Adipocyte (in vitro differentiated cells): Measurements from ENCODE around the gene TP53BP1.
"Not testable (repeated sequence)": the region's sequence is repeated elsewhere in the genome, so short reads cannot be mapped to it uniquely, and the experiment has no call there.

Experiments
- DNase-seq: peaks from one replicate; pipeline ENCODE4 v3.0.0-alpha.2; 2015; ENCODE audit warnings: low read depth
- H3K27me3 ChIP-seq: replicated peaks from 2 replicates; pipeline ENCODE4 v1.7.0; 2013; ENCODE audit warnings: mild to moderate bottlenecking, low read length, moderate library complexity; ENCODE audit not compliant: control insufficient read depth, insufficient read depth
- H3K36me3 ChIP-seq: 2 replicates; pipeline ENCODE4 v1.7.0; 2013; ENCODE audit warnings: low read length, mild to moderate bottlenecking, moderate library complexity; ENCODE audit not compliant: control insufficient read depth, insufficient read depth, severe bottlenecking
- H3K4me1 ChIP-seq: 2 replicates; pipeline ENCODE4 v1.7.0; 2013; ENCODE audit warnings: mild to moderate bottlenecking, low read length, moderate library complexity; ENCODE audit not compliant: control insufficient read depth, insufficient read depth
- H3K4me3 ChIP-seq: 2 replicates; pipeline ENCODE4 v1.7.0; 2013; ENCODE audit warnings: mild to moderate bottlenecking, low read length, moderate library complexity
- H3K9ac ChIP-seq: 2 replicates; pipeline ENCODE4 v1.7.0; 2013; ENCODE audit warnings: mild to moderate bottlenecking, low read length, moderate library complexity
- H3K9me3 ChIP-seq: 2 replicates; pipeline ENCODE4 v1.7.0; 2013; ENCODE audit warnings: mild to moderate bottlenecking, low read length, moderate library complexity; ENCODE audit not compliant: control insufficient read depth

TP53BP1 gene

DNA sequence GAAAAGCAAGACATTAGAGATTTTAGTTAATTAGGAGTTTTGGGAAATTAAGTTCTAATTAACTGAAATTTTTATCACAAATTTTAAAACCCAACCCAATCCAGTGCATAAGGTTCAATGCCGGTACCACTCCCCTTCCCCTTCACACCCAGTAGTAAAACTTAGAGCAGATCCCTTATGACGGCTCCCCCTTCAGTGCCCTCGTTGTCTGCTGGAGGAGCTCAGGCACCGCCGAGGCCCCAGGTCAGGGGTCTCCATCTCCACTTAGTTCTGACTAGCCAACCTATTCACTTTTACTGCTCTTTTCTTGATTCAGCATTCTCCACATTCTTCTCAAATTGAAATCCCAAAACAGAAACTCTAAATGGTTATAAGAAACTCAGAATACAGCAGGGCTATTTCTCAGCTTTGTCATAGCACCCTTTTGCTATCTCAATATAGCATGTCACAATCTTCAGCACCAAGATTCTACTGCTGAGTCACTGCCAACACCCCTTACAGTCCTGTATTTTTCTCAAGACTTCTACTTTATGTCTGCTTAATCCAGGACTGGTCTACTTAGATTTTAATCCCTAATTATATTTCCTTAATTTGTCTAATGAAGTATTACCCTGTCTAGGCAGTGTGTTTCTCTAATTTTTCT is 82.3 kb downstream of the TP53BP1 start:
- Histone ChIP-seq H3K4me1 (peaks cover 25% of the 10 kb centered on the region), H3K9me3 (no peaks in the 10 kb centered on the region), H3K4me3 (no peak overlapping the region), H3K36me3 (peaks cover 84% of the 10 kb centered on the region), H3K9ac (no peak overlapping the region), H3K27me3 (no peaks in the 10 kb centered on the region)
- DNase-seq: peak; percentile 74

DNA sequence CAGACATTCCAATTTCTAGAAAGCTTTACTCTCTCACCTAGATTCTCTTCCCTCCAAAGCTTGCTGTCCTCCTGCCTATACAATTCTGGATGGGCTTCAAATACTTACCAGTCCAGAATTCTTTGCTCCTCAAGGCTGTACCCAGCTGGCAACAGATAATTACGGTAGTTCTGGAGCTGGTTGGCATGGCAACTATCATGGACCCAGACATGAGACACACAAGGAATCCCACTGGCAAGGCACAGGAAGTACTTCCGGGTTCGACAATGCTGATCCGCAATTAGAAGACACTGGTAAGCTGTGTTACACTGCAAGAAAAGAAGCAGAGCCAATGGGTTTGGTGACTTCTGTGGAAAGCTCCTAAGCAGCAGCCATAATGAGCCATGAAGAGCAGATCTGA is 84.2 kb downstream of the TP53BP1 start:
- DNase-seq: no peak
- Histone ChIP-seq H3K9me3 (no peaks in the 10 kb centered on the region), H3K4me1 (peaks cover 25% of the 10 kb centered on the region), H3K9ac (no peak overlapping the region), H3K36me3 (peaks cover 84% of the 10 kb centered on the region), H3K27me3 (no peaks in the 10 kb centered on the region), H3K4me3 (no peak overlapping the region)

DNA sequence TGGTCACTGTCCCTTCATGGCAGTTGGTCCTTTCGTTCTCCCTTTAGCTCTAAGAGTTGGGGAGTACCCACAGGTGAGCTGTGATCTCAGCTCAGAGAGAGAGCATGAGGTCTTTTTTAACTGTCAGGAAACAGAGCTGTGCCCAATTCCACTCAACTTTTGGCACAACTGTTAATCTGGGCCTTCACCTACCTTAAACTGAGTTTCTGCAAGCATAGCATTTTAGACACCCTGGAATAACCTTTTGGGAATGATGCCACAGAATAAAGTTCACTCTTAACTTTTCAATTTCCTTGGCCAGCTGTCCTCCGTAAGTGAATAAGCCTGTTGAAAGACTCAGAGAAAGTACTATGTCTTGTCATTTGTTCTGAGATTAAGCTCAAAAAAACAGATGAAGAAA is 86.1 kb downstream of the TP53BP1 start:
- Histone ChIP-seq H3K9ac (no peak overlapping the region), H3K4me3 (no peak overlapping the region), H3K27me3 (no peaks in the 10 kb centered on the region), H3K36me3 (peaks cover 82% of the 10 kb centered on the region), H3K9me3 (no peaks in the 10 kb centered on the region), H3K4me1 (peaks cover 21% of the 10 kb centered on the region)
- no peak for DNase-seq

DNA sequence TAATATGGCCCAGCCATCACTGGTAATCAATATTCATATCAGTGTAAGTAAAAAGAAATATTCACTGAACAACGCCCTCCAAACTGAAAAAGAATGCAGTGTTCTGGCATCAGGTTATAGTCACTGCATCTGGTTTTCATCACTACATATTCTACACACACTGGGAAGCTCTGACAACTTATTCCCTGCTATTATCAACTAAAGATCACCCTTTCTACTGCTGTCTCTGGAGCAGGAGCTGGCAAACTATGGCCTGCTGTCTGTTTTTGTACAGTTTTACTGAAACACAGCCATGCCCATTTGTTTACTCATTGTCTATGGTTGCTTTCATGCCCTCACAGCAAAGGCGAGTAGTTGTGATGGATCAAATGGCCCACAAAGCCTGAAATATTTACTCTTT is 86.8 kb downstream of the TP53BP1 start:
- Histone ChIP-seq H3K36me3 (peaks cover 86% of the 10 kb centered on the region), H3K9me3 (no peaks in the 10 kb centered on the region)

DNA sequence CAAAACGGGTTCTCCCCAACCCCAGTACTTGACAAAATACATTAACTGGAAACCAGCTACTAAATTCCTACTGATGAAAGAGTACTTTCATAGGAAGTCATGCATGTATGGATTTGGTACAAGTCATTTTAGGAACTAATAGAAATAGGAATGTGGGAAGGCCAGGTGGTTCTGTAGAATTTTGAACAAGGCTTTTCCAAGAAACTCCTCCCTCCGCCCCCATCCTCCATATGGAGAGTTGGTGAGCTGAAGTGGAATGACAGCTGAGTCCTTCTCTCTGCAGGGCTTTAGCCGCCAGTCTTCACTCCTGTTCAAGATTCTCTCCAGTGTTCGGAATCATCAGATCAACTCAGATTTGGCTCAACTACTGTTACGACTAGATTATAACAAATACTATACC is 88.8 kb downstream of the TP53BP1 start:
- H3K9ac ChIP-seq: no peak overlapping the region
- H3K9me3 ChIP-seq: no peaks in the 10 kb centered on the region
- H3K4me3 ChIP-seq: no peak overlapping the region
- peaks cover 12% of the 10 kb centered on the region for H3K4me1 ChIP-seq
- DNase-seq: no peak
- H3K27me3 ChIP-seq: no peaks in the 10 kb centered on the region
- peaks cover 88% of the 10 kb centered on the region for H3K36me3 ChIP-seq

More for the DNA sequence above, 86.8 kb downstream of the TP53BP1 start:
- peaks cover 19% of the 10 kb centered on the region for H3K4me1 ChIP-seq
- H3K27me3 ChIP-seq: no peaks in the 10 kb centered on the region
- no peak overlapping the region for H3K9ac ChIP-seq
- peak; percentile 65 for DNase-seq
- H3K4me3 ChIP-seq: no peak overlapping the region

DNA sequence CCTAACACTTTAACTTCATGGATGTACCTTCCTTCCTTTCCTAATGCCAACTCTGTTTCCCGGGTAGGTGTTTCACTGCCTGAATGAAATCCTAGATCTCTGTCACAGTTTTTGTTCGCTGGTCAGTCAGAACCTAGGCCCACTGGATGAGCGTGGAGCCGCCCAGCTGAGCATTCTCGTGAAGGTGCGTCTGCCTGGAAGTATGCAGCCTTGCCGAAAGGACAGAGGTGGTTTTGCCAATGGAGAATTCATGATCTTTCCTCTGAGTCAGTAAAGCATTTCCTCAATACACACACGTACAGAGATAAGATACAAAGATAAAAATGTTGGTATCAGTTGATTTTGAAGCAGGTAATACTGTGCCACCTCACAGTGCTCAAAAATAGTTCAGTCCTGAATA is 89.3 kb downstream of the TP53BP1 start:
- no peak for DNase-seq

DNA sequence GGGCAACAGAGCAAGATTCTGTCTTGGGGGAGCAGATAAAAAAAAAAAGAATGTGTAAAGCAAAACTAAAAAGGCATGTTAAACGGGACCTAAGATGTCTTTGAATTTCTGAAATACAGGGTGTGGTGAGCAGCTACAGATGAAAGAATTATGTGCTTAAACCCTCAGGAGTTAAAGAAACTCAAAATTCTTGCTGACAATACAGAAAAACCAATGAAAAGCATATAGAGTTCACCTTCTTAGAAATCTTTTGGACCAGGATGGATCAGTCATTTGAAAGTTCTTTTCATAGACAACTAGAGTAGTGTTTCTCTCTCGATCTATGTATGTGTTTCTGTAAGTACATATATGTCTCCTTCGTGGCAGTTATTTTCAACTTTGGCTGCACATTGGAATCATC is 90.7 kb downstream of the TP53BP1 start:
- H3K36me3 ChIP-seq: peaks cover 83% of the 10 kb centered on the region
- no peak for DNase-seq
- peaks cover 10% of the 10 kb centered on the region for H3K4me1 ChIP-seq

More for the DNA sequence above, 89.3 kb downstream of the TP53BP1 start:
- Histone ChIP-seq H3K9me3 (no peaks in the 10 kb centered on the region), H3K9ac (no peak overlapping the region), H3K27me3 (no peaks in the 10 kb centered on the region), H3K4me3 (no peak overlapping the region), H3K4me1 (peaks cover 12% of the 10 kb centered on the region), H3K36me3 (peaks cover 88% of the 10 kb centered on the region)

DNA sequence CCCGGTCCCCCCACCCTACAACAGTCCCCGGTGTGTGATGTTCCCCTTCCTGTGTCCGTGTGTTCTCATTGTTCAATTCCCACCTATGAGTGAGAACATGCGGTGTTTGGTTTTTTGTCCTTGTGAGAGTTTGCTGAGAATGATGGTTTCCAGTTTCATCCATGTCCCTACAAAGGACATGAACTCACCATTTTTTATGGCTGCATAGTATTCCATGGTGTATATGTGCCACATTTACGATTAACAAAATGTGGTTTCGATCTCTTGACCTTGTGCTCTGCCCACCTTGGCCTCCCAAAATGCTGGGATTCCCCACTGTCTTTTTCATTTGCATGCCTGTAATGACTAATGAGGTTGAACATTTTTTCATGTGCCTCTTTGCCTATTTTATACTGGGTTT is 99.4 kb downstream of the TP53BP1 start:
- H3K4me1 ChIP-seq, H3K4me3 ChIP-seq, H3K9ac ChIP-seq, H3K9me3 ChIP-seq, H3K27me3 ChIP-seq, DNase-seq: not testable (repeated sequence)
- peaks cover 39% of the 10 kb centered on the region for H3K36me3 ChIP-seq

More for the DNA sequence above, 90.7 kb downstream of the TP53BP1 start:
- H3K9me3 ChIP-seq: no peaks in the 10 kb centered on the region
- no peaks in the 10 kb centered on the region for H3K27me3 ChIP-seq
- H3K4me3 ChIP-seq: no peak overlapping the region
- no peak overlapping the region for H3K9ac ChIP-seq

DNA sequence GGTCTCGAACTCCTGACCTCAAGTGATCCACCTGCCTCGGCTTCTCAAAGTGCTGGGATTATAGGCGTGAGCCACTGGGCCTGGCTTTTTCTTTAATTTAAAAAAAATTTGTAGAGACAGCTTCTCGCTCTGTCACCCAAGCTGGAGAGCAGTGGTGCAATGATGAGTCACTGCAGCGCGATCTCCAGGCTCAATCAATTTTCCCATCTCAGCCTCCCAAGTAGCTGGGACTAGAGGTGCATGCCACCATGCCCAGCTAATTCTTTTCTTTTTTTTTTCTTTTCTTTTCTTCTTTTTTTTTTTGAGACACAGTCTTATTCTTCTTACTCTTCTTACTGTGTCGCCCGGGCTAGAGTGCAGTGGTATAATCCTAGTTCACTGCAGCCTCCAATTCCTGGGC is 102.2 kb downstream of the TP53BP1 start:
- H3K36me3 ChIP-seq: peaks cover 37% of the 10 kb centered on the region
- H3K9me3 ChIP-seq: no peaks in the 10 kb centered on the region
- no peak overlapping the region for H3K4me3 ChIP-seq
- no peak overlapping the region for H3K9ac ChIP-seq
- DNase-seq: no peak
- no peaks in the 10 kb centered on the region for H3K27me3 ChIP-seq
- H3K4me1 ChIP-seq: no peaks in the 10 kb centered on the region

DNA sequence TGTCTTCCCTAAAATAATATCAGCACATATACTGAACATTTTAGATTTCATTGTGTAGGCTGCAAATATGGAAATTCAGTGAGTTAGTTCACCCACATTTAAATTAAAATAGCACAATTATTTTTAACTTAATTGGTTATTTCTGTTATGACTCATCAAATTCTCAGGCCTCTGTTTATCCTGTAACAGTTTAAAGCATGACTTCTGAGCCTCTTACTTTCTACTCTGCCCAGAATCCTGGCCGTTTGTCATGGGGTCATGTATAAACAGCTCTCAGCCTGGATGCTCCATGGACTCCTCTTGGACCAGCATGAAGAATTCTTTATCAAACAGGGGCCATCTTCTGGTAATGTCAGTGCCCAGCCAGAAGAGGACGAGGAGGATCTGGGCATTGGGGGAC is 109.9 kb downstream of the TP53BP1 start:
- Histone ChIP-seq H3K36me3 (peaks cover 63% of the 10 kb centered on the region), H3K9me3 (no peaks in the 10 kb centered on the region), H3K9ac (no peak overlapping the region), H3K4me1 (no peaks in the 10 kb centered on the region), H3K27me3 (no peaks in the 10 kb centered on the region), H3K4me3 (no peak overlapping the region)
- peak; percentile 40 for DNase-seq

DNA sequence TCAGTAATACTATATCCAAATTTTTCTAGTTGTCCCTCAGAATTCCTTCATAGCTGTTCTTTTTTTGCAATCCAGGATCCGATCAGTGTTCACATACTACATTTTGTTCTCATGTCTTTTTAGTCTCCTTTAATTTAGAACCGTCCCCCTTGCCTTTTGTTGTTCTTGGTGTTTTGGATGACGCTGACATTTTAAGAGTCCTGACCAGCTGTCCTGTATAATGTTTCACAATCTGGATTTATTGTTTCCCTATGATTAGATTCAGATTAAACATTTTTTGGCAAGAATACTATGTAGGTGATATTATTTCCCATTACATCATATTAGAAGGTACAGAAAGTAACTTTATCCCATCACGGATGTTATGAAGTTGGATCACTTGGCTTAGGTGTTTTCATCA is 110.6 kb downstream of the TP53BP1 start:
- Histone ChIP-seq H3K36me3 (peaks cover 62% of the 10 kb centered on the region), H3K4me3 (no peak overlapping the region), H3K9me3 (no peaks in the 10 kb centered on the region), H3K4me1 (no peaks in the 10 kb centered on the region), H3K27me3 (no peaks in the 10 kb centered on the region), H3K9ac (no peak overlapping the region)
- DNase-seq: no peak

DNA sequence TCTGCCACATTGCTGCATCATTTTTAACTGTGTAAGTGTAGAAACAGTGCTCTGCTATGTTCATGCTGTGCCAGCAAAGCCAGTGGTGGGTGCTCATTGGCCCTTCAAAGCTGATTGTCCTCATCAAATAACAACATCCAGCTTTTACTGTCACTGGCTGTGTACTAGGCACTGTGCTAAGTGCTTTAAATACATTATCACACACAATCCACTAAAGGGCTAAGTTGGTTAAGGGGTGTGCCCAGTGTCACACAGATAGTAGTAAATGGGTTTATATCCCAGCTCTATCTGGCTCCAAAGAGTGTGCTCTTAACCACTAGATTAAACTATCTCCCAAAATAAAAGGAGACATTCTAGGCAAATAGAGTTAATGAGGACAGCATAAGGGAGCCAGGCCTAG is 114.4 kb downstream of the TP53BP1 start:
- Histone ChIP-seq H3K27me3 (no peaks in the 10 kb centered on the region), H3K4me3 (no peak overlapping the region), H3K4me1 (no peaks in the 10 kb centered on the region), H3K36me3 (peaks cover 41% of the 10 kb centered on the region), H3K9ac (no peak overlapping the region), H3K9me3 (no peaks in the 10 kb centered on the region)
- no peak for DNase-seq
